GM18517 (cell line): Measurements from ENCODE around the gene MRAP.
"Not testable (repeated sequence)": the region's sequence is repeated elsewhere in the genome, so short reads cannot be mapped to it uniquely, and the experiment has no call there.

Experiments
- ATAC-seq: cut with Tn5 transposase; IDR thresholded peaks from one replicate; pipeline ENCODE4 v1.9.1; 2021; ENCODE audit warnings: mild to moderate bottlenecking, moderate library complexity; ENCODE audit not compliant: unreplicated experiment

The MRAP gene

GRCh38 chr21:32298658-32299081 is at the start of gene MRAP:
Gene MRAP (plus strand): TSS chr21:32298855. CDS start chr21:32298972, 117 bp downstream.
- no peak for ATAC-seq

- no peak for ATAC-seq
Measured at GRCh38 chr21:32249511-32250280, 49.0 kb upstream of the MRAP start.

- ATAC-seq = no peak
Measured at GRCh38 chr21:32252136-32252535, 46.5 kb upstream of the MRAP start.

GRCh38 chr21:32253215-32253641 is 45.4 kb upstream of the MRAP start:
- no peak for ATAC-seq

GRCh38 chr21:32256251-32256650 is 42.4 kb upstream of the MRAP start:
- no peak for ATAC-seq

- ATAC-seq = no peak
Measured at GRCh38 chr21:32256873-32257620, 41.6 kb upstream of the MRAP start.

GRCh38 chr21:32257962-32258785 is 40.5 kb upstream of the MRAP start:
- ATAC-seq = peak; percentile 65

GRCh38 chr21:32258786-32259048 is 39.9 kb upstream of the MRAP start:
- not testable (repeated sequence) for ATAC-seq

- ATAC-seq = no peak
Measured at GRCh38 chr21:32260130-32260529, 38.5 kb upstream of the MRAP start.

GRCh38 chr21:32261929-32262328 is 36.7 kb upstream of the MRAP start:
- no peak for ATAC-seq

GRCh38 chr21:32265321-32265720 is 33.3 kb upstream of the MRAP start:
- not testable (repeated sequence) for ATAC-seq

- no peak for ATAC-seq
Measured at GRCh38 chr21:32270748-32271147, 27.9 kb upstream of the MRAP start.

GRCh38 chr21:32276671-32277070 is 22.0 kb upstream of the MRAP start:
- no peak for ATAC-seq

GRCh38 chr21:32278103-32278502 is 20.6 kb upstream of the MRAP start:
- no peak for ATAC-seq

- ATAC-seq = peak; percentile 86
Measured at GRCh38 chr21:32278518-32279376, 19.9 kb upstream of the MRAP start, which contains the start of gene MIS18A. Gene MIS18A (minus strand): TSS chr21:32279049. CDS start chr21:32279014, 35 bp downstream.

- no peak for ATAC-seq
Measured at GRCh38 chr21:32279377-32279680, 19.3 kb upstream of the MRAP start.

GRCh38 chr21:32281531-32281930 is 17.1 kb upstream of the MRAP start:
- no peak for ATAC-seq

- ATAC-seq = no peak
Measured at GRCh38 chr21:32282992-32283391, 15.7 kb upstream of the MRAP start.

- ATAC-seq = no peak
Measured at GRCh38 chr21:32285476-32285875, 13.2 kb upstream of the MRAP start.

- ATAC-seq = no peak
Measured at GRCh38 chr21:32297449-32297848, 1.2 kb upstream of the MRAP start.

GRCh38 chr21:32298148-32298559 is 501 bp upstream of the MRAP start:
- ATAC-seq = no peak
